Liver (tissue), 9 donors: Measurements from ENCODE around the gene WASF2. TPM values are rescaled to one million over a fixed set of nuclear protein-coding genes. Genes with fewer than 3 reads are reported as not detected.

ENCODE experiments used
- DNase-seq: peaks from one replicate; pipeline ENCODE4 v3.0.0-alpha.2; 2017; ENCODE audit warnings: low spot score
- H3K27ac ChIP-seq, 2 donors: one replicate each; pipeline ENCODE4 v1.7.0; 2013; ENCODE audit warnings: inconsistent platforms in 2 of 2, low read length in 2 of 2, control low read depth in 1 of 2, low read depth in 1 of 2, mild to moderate bottlenecking in 1 of 2
- H3K27me3 ChIP-seq, 4 donors: one replicate each; pipeline versions ENCODE4 v1.6.1 to v1.7.0; 2013; ENCODE audit warnings: low read length in 3 of 4, inconsistent platforms in 1 of 4, mild to moderate bottlenecking in 1 of 4, moderate library complexity in 1 of 4; ENCODE audit not compliant: control insufficient read depth in 4 of 4, insufficient read depth in 4 of 4
- H3K36me3 ChIP-seq, 4 donors: one replicate each; pipeline versions ENCODE4 v1.6.1 to v1.7.0; 2013; ENCODE audit warnings: low read length in 3 of 4, mild to moderate bottlenecking in 3 of 4, low read depth in 1 of 4, moderate library complexity in 1 of 4; ENCODE audit not compliant: control insufficient read depth in 4 of 4, insufficient read depth in 3 of 4
- H3K4me1 ChIP-seq, 4 donors: one replicate each; pipeline versions ENCODE4 v1.6.1 to v1.7.0; 2013; ENCODE audit warnings: low read length in 3 of 4, mild to moderate bottlenecking in 3 of 4, moderate library complexity in 1 of 4; ENCODE audit not compliant: control insufficient read depth in 4 of 4, insufficient read depth in 4 of 4
- H3K4me3 ChIP-seq, 3 donors: one replicate each; pipeline versions ENCODE4 v1.6.1 to v1.7.0; 2013; ENCODE audit warnings: low read length in 3 of 3, control low read depth in 1 of 3, low read depth in 1 of 3, mild to moderate bottlenecking in 1 of 3
- H3K9ac ChIP-seq, 2 donors: one replicate each; pipeline ENCODE4 v1.7.0; 2013; ENCODE audit warnings: low read length in 2 of 2, mild to moderate bottlenecking in 2 of 2, moderate library complexity in 2 of 2, control low read depth in 1 of 2, low read depth in 1 of 2
- H3K9me3 ChIP-seq, 4 donors: one replicate each; pipeline versions ENCODE4 v1.6.1 to v1.7.0; 2013; ENCODE audit warnings: low read length in 3 of 4; ENCODE audit not compliant: control insufficient read depth in 4 of 4
- FOXA1 ChIP-seq: IDR thresholded peaks from 2 replicates; pipeline ENCODE4 v1.6.1; 2016; ENCODE audit warnings: antibody characterized with exemption
- GABPA ChIP-seq, 2 donors: IDR thresholded peaks in 1 of 2; conservative IDR thresholded peaks in 1 of 2; 2 replicates each; pipeline ENCODE4 v1.6.1; 2016; ENCODE audit warnings: antibody characterized with exemption in 2 of 2, mild to moderate bottlenecking in 1 of 2, moderate library complexity in 1 of 2
- HNF4A ChIP-seq, 2 donors: conservative IDR thresholded peaks; 2 replicates each; pipeline ENCODE4 v1.6.1; 2016; ENCODE audit warnings: antibody characterized with exemption in 2 of 2, mild to moderate bottlenecking in 2 of 2
- JUND ChIP-seq, 2 donors: IDR thresholded peaks; 2 replicates each; pipeline ENCODE4 v1.6.1; 2016; ENCODE audit warnings: antibody characterized with exemption in 2 of 2
- MAX ChIP-seq: IDR thresholded peaks from 2 replicates; pipeline ENCODE4 v1.6.1; 2016; ENCODE audit warnings: antibody characterized with exemption
- NR2F2 ChIP-seq: IDR thresholded peaks from 2 replicates; pipeline ENCODE4 v1.6.1; 2016; ENCODE audit warnings: antibody characterized with exemption
- RAD21 ChIP-seq, 2 donors: IDR thresholded peaks; 2 replicates each; pipeline ENCODE4 v1.6.1; 2016; ENCODE audit warnings: antibody characterized with exemption in 2 of 2, mild to moderate bottlenecking in 2 of 2
- REST ChIP-seq: IDR thresholded peaks from 2 replicates; pipeline ENCODE4 v1.6.1; 2016; ENCODE audit warnings: antibody characterized with exemption, mild to moderate bottlenecking
- RXRA ChIP-seq, 2 donors: IDR thresholded peaks; 2 replicates each; pipeline ENCODE4 v1.6.1; 2017 to 2018; ENCODE audit warnings: antibody characterized with exemption in 2 of 2, mild to moderate bottlenecking in 1 of 2
- SP1 ChIP-seq: IDR thresholded peaks from 2 replicates; pipeline ENCODE4 v1.6.1; 2018; ENCODE audit warnings: antibody characterized with exemption, mild to moderate bottlenecking
- YY1 ChIP-seq: IDR thresholded peaks from 2 replicates; pipeline ENCODE4 v1.6.1; 2016; ENCODE audit warnings: antibody characterized with exemption, mild to moderate bottlenecking
- WGBS: extraction: QIAGEN DNeasy Blood & Tissue Kit; methylation state at CpG from one replicate; pipeline ENCODE4 v1.1.7; 2013; 5-methylcytosine and 5-hydroxymethylcytosine counted together
- polyA plus RNA-seq, 2 donors: library from polyadenylated mRNA; stranded (reverse) in 1 of 2; unstranded in 1 of 2; fragments of 200-250 nt in 1 of 2; fragments of >200 nt in 1 of 2; fragmentation: Nextera tagmentation in 1 of 2; extraction: Ambion mirVana in 1 of 2; gene quantifications; one replicate each; pipeline versions ENCODE4 v1.2.1 to v1.2.3, GENCODE V29; 2013 to 2015
- total RNA-seq, 2 donors: library from RNA; depleted of rRNA; stranded (reverse); fragments of >200 nt; gene quantifications; one replicate each; pipeline ENCODE4 v1.2.3, GENCODE V29; 2014
- donor health status: healthy.
- donor health status: healthy.
- donor health status: healthy.
- donor health status: healthy.
- donor health status: healthy.

Gene WASF2
- total and polyA plus RNA-seq, 4 donors = 11.6 to 37.7 (median 18.7) TPM

DNA sequence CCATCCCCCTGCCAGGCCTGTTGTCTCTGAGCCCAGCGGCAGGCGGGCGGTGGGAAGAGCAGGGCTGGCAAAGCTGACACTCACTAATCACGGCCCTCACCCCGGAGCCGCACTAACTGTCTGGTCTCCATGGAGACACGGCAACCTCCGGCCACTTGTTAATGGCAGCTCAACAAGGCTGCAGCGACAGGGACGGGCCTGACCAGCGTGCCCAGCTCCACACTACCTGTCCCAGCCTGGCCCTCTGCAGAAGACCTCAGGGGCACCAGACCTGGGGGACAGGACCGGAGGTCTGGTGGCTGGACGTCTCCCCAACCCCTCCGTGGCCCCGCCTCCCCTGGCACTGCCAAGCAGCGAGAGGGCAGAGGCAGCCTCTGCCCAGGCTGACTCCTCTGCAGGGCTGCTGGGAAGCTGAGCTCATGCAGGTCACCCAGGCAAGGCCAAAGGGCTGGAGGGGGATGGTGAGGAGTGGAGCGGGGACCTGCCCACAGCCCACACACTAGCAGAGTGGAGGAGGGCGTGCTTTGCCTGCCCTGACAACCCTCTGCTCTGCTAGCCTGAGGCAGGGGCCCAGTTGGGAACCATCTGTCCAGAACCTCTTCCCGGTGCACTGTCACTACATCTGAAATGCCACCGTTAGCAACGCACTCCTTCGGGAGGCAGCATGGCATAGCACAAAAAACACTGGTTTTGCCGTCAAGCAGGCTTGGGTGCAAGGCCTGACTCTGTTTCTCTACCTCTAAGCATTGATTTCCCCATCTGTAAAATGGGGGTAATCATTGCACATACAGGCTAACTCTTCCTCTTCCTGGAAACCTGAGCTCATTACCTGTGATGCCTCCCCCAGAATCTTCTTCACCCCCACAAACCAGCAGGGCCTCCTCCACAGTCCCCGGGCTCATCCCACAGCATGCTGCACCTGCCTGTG is 29.6 kb upstream of the WASF2 start:
- Histone ChIP-seq H3K4me1 (peaks cover 0 to 23% (median 11%) of the 10 kb centered on the region in 4 donors), H3K9ac (no peak overlapping the region), H3K27ac (peak overlapping the region; percentile 61 to 83), H3K27me3 (no peaks in the 10 kb centered on the region), H3K36me3 (no peaks in the 10 kb centered on the region), H3K9me3 (no peaks in the 10 kb centered on the region), H3K4me3 (peak overlapping the region in 2 of 3 donors; percentile 9 to 35)
- no peak for DNase-seq
- TF ChIP-seq YY1 = peak; percentile 68
- peak in 1 of 2 donors; percentile 52 for TF ChIP-seq JUND (IDR thresholded peaks at IDR 0.05)
- TF ChIP-seq NR2F2 = peak; percentile 53
- peak; percentile 79 to 90 for TF ChIP-seq RXRA (IDR thresholded peaks at IDR 0.05)
- TF ChIP-seq MAX = no peak
- TF ChIP-seq REST = no peak
- TF ChIP-seq HNF4A (conservative IDR thresholded peaks at IDR 0.05) = peak; percentile 78 to 85
- TF ChIP-seq RAD21 (IDR thresholded peaks at IDR 0.05) = peak in 1 of 2 donors; percentile 62
- TF ChIP-seq SP1 = peak; percentile 89
- peak in 1 of 2 donors; percentile 22 for TF ChIP-seq GABPA (IDR thresholded peaks at IDR 0.05 in 1 of 2, conservative IDR thresholded peaks at IDR 0.05 in 1 of 2)
- 53% methylated on average over 24 of the region's 24 CpGs for WGBS

- no peak for DNase-seq
- Histone ChIP-seq H3K9ac (no peak overlapping the region), H3K4me3 (no peak overlapping the region), H3K9me3 (no peaks in the 10 kb centered on the region), H3K27ac (peak overlapping the region; percentile 53 to 83), H3K4me1 (peaks cover 0 to 23% (median 11%) of the 10 kb centered on the region in 4 donors), H3K36me3 (no peaks in the 10 kb centered on the region), H3K27me3 (no peaks in the 10 kb centered on the region)
- TF ChIP-seq RAD21 (IDR thresholded peaks at IDR 0.05) (no peak), MAX (no peak), FOXA1 (no peak), REST (no peak), SP1 (no peak)
- WGBS = 91% methylated on average over 7 of the region's 7 CpGs
Measured at GRCh38 chr1:27518808-27519207, 28.8 kb upstream of the WASF2 start.
